Caco-2 (cell line): ENCODE results near the gene C8A. TPM values are rescaled to one million over a fixed set of nuclear protein-coding genes. Genes with fewer than 3 reads are reported as not detected.

ENCODE experiments used
- BruUV-seq: library from RNA; stranded (reverse); fragments of 400-500 nt; replicated peaks from 2 replicates; lab custom pipeline; 2021; lab: Mats Ljungman, UMichigan
- CTCF ChIA-PET: fragments of 300-600 bp; sonication (Branson Sonifier 250); formaldehyde crosslinking; loops from one replicate; lab custom pipeline; 2022; ENCODE audit warnings: antibody characterized with exemption; lab: Charles Lee
- POLR2A ChIA-PET: fragments of 300-600 bp; sonication (Branson Sonifier 250); formaldehyde crosslinking; loops from one replicate; lab custom pipeline; 2022; ENCODE audit warnings: antibody characterized with exemption; lab: Charles Lee
- DNase-seq, 2 experiments: peaks; one replicate each; pipeline versions ENCODE4 v3.0.0 to v3.0.0-alpha.2; 2020 to 2022
- H3K27me3 ChIP-seq: replicated peaks from 2 replicates; pipeline ENCODE4 v1.6.0; 2011; ENCODE audit warnings: low read length; ENCODE audit not compliant: control insufficient read depth, insufficient read depth
- H3K36me3 ChIP-seq: 2 replicates; pipeline ENCODE4 v1.5.1; 2011; ENCODE audit warnings: low read length; ENCODE audit not compliant: control insufficient read depth, insufficient read depth
- H3K4me1 ChIP-seq: fragments of 250-450 bp; sonication (Bioruptor Pico); 2 replicates; pipeline ENCODE4 v1.5.1; 2020; ENCODE audit warnings: mild to moderate bottlenecking
- H3K4me3 ChIP-seq: 2 replicates; pipeline ENCODE4 v1.5.1; 2011; ENCODE audit warnings: low read depth, mild to moderate bottlenecking, control low read depth, low read length
- H3K9me3 ChIP-seq: fragments of 250-450 bp; sonication (Bioruptor Pico); 2 replicates; pipeline ENCODE4 v1.5.1; 2020; ENCODE audit warnings: mild to moderate bottlenecking, moderate library complexity
- H3K27ac Mint-ChIP-seq: one replicate; pipeline ENCODE4 v1.8.0; 2022; ENCODE audit warnings: mixed read lengths; ENCODE audit not compliant: unreplicated experiment
- H3K27me3 Mint-ChIP-seq: one replicate; pipeline ENCODE4 v1.8.0; 2022; ENCODE audit warnings: mixed read lengths; ENCODE audit not compliant: insufficient read depth, unreplicated experiment
- H3K36me3 Mint-ChIP-seq: one replicate; pipeline ENCODE4 v1.8.0; 2022; ENCODE audit warnings: mild to moderate bottlenecking, mixed read lengths; ENCODE audit not compliant: insufficient read depth, unreplicated experiment
- H3K4me1 Mint-ChIP-seq: one replicate; pipeline ENCODE4 v1.8.0; 2022; ENCODE audit warnings: low read depth, mixed read lengths; ENCODE audit not compliant: unreplicated experiment
- H3K4me3 Mint-ChIP-seq: one replicate; pipeline ENCODE4 v1.8.0; 2022; ENCODE audit warnings: mild to moderate bottlenecking, moderate library complexity, mixed read lengths; ENCODE audit not compliant: unreplicated experiment
- H3K9me3 Mint-ChIP-seq: one replicate; pipeline ENCODE4 v1.8.0; 2022; ENCODE audit warnings: mixed read lengths; ENCODE audit not compliant: unreplicated experiment
- CTCF ChIP-seq, 2 experiments: fragments of 200-600 bp in 1 of 2; IDR thresholded peaks; 1 replicate in 1 of 2; 2 replicates in 1 of 2; pipeline versions ENCODE4 v1.5.1 to v1.8.0; 2011 to 2022; ENCODE audit warnings: antibody characterized with exemption in 1 of 2, control low read depth in 1 of 2, inconsistent platforms in 1 of 2, low read depth in 1 of 2, low read length in 1 of 2, mild to moderate bottlenecking in 1 of 2, moderate library complexity in 1 of 2; ENCODE audit not compliant: insufficient read depth in 1 of 2, severe bottlenecking in 1 of 2, unreplicated experiment in 1 of 2
- intact Hi-C: fragments of 100-400 bp; cut with micrococcal nuclease; formaldehyde crosslinking; loops from one replicate; pipeline ENCODE4 v1.10.0; 2022; ENCODE audit not compliant: unreplicated experiment
- total RNA-seq: library from RNA; stranded (reverse); gene quantifications from 2 replicates; pipeline ENCODE4 v1.2.3, GENCODE V29; 2022

C8A gene
- total RNA-seq, 1 experiment from 2014 or later: not detected

DNA sequence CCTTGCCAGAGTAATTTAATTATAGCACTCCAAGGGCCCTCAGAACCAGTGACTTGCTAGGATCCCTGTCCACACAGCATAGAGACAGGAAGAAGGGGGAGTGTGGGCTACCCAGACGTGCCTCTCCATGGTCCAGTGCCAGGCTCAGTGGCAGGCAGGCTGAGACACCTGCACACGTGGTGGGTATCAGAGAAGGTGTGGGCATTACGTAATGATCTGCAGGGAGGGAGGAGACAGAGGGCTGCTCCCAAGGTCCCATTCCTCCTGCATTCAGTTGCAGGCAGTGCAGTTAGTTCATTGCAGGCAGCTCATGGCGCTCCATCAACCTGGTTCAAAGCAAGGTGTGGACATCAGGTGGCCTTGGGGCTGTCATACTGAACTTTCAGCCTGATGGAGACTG is 61.4 kb downstream of the C8A start:
- no peak overlapping the region for H3K27ac Mint-ChIP-seq
- DNase-seq: no peak

GRCh38 chr1:56916630-56917029 is 62.0 kb downstream of the C8A start:
- Mint-ChIP-seq H3K4me1 (no peaks in the 10 kb centered on the region), H3K4me3 (no peak overlapping the region), H3K27ac (no peak overlapping the region), H3K9me3 (peaks cover 10% of the 10 kb centered on the region), H3K36me3 (no peaks in the 10 kb centered on the region), H3K27me3 (no peaks in the 10 kb centered on the region)
- H3K4me1 ChIP-seq: peaks cover 12% of the 10 kb centered on the region
- H3K4me3 ChIP-seq: no peak overlapping the region
- TF ChIP-seq CTCF (IDR thresholded peaks at IDR 0.05; ENCODE audit: insufficient read depth in 1 of 2, low read depth in 1 of 2, low read length in 1 of 2, severe bottlenecking in 1 of 2, unreplicated experiment in 1 of 2): no peak
- intact Hi-C loops: no loop called here
- no peaks in the 10 kb centered on the region for H3K27me3 ChIP-seq
- no peaks in the 10 kb centered on the region for H3K9me3 ChIP-seq
- CTCF ChIA-PET: no interaction called here
- H3K36me3 ChIP-seq: no peaks in the 10 kb centered on the region
- BruUV-seq: no TSS peak
- DNase-seq: no peak
- POLR2A ChIA-PET: interaction anchor here (0.7 kb wide), 1 partner anchor 461 kb away, joined by 5 read pairs; no protein-coding TSS in a partner anchor

More for the DNA sequence above, 61.4 kb downstream of the C8A start:
- no TSS peak for BruUV-seq
- H3K36me3 ChIP-seq: no peaks in the 10 kb centered on the region
- Mint-ChIP-seq H3K4me3 (no peak overlapping the region), H3K36me3 (no peaks in the 10 kb centered on the region), H3K27me3 (no peaks in the 10 kb centered on the region), H3K9me3 (peaks cover 10% of the 10 kb centered on the region), H3K4me1 (no peaks in the 10 kb centered on the region)
- no peak for TF ChIP-seq CTCF (IDR thresholded peaks at IDR 0.05; ENCODE audit: insufficient read depth in 1 of 2, low read depth in 1 of 2, low read length in 1 of 2, severe bottlenecking in 1 of 2, unreplicated experiment in 1 of 2)
- peaks cover 19% of the 10 kb centered on the region for H3K4me1 ChIP-seq
- ChIA-PET POLR2A (interaction anchor here (0.7 kb wide), 1 partner anchor 461 kb away, joined by 5 read pairs; no protein-coding TSS in a partner anchor), CTCF (no interaction called here)
- H3K4me3 ChIP-seq: no peak overlapping the region
- H3K9me3 ChIP-seq: no peaks in the 10 kb centered on the region
- no peaks in the 10 kb centered on the region for H3K27me3 ChIP-seq
- intact Hi-C loops: no loop called here

- no peak overlapping the region for H3K4me3 Mint-ChIP-seq
- no peaks in the 10 kb centered on the region for H3K36me3 Mint-ChIP-seq
- ChIA-PET CTCF (no interaction called here), POLR2A (no interaction called here)
- no peak overlapping the region for H3K27ac Mint-ChIP-seq
- no peak for TF ChIP-seq CTCF (IDR thresholded peaks at IDR 0.05; ENCODE audit: insufficient read depth in 1 of 2, low read depth in 1 of 2, low read length in 1 of 2, severe bottlenecking in 1 of 2, unreplicated experiment in 1 of 2)
- Histone ChIP-seq H3K36me3 (no peaks in the 10 kb centered on the region), H3K27me3 (no peaks in the 10 kb centered on the region), H3K4me3 (no peak overlapping the region), H3K9me3 (no peaks in the 10 kb centered on the region), H3K4me1 (peaks cover 5% of the 10 kb centered on the region; the same call in 1 of the 2 replicates)
- DNase-seq: no peak
- H3K4me1 Mint-ChIP-seq: no peaks in the 10 kb centered on the region
- BruUV-seq: no TSS peak
- H3K27me3 Mint-ChIP-seq: no peaks in the 10 kb centered on the region
- intact Hi-C loops: no loop called here
- peaks cover 10% of the 10 kb centered on the region for H3K9me3 Mint-ChIP-seq
These were observed 62.8 kb downstream of the C8A start for GRCh38 chr1:56917356-56917755.
